Muscle of leg (tissue), 11 donors: ENCODE measurements around the gene C1orf159. TPM values are rescaled to one million over a fixed set of nuclear protein-coding genes. Genes with fewer than 3 reads are reported as not detected.
A peak's percentile ranks its signal among the peaks of the same experiment; 100 is the strongest.
"Not testable (repeated sequence)": the region's sequence is repeated elsewhere in the genome, so short reads cannot be mapped to it uniquely, and the experiment has no call there.

Experiments
- DNase-seq: peaks from one replicate; pipeline ENCODE4 v3.0.0; 2013
- H3K27ac ChIP-seq: one replicate; pipeline ENCODE4 v1.5.1; 2013; ENCODE audit warnings: mild to moderate bottlenecking, low read length, control low read depth
- H3K27me3 ChIP-seq: one replicate; pipeline ENCODE4 v1.6.1; 2013; ENCODE audit warnings: low read length; ENCODE audit not compliant: control insufficient read depth, insufficient read depth
- H3K36me3 ChIP-seq: one replicate; pipeline ENCODE4 v1.6.1; 2013; ENCODE audit warnings: low read length; ENCODE audit not compliant: control insufficient read depth, insufficient read depth
- H3K4me1 ChIP-seq: one replicate; pipeline ENCODE4 v1.6.1; 2013; ENCODE audit warnings: low read length; ENCODE audit not compliant: control insufficient read depth, insufficient read depth
- H3K4me3 ChIP-seq: one replicate; pipeline ENCODE4 v1.5.1; 2013; ENCODE audit warnings: low read length, control low read depth
- H3K9me3 ChIP-seq: replicated peaks from 2 replicates; pipeline ENCODE4 v1.6.1; 2013; ENCODE audit warnings: low read depth, low read length; ENCODE audit not compliant: control insufficient read depth
- WGBS: methylation state at CpG from one replicate; pipeline ENCODE4 v1.1.5; 2013; ENCODE audit warnings: missing lambda C conversion rate; ENCODE audit not compliant: insufficient coverage; 5-methylcytosine and 5-hydroxymethylcytosine counted together
- polyA plus RNA-seq, 8 donors: library from polyadenylated mRNA; unstranded; fragments of 120-200 nt; gene quantifications; one replicate each; pipeline versions ENCODE4 v1.2.1 to v1.2.3, GENCODE V29; 2013; ENCODE audit warnings: inconsistent platforms in 1 of 8, low replicate concordance in 1 of 8; ENCODE audit not compliant: insufficient read length in 8 of 8, insufficient read depth in 1 of 8
- total RNA-seq: library from RNA; stranded (reverse); fragments of 120-200 nt; gene quantifications from one replicate; pipeline ENCODE4 v1.2.4, GENCODE V29; 2013

C1orf159 gene
- total and polyA plus RNA-seq, 9 donors: 4.5 to 8.4 (median 6.1) TPM

DNA sequence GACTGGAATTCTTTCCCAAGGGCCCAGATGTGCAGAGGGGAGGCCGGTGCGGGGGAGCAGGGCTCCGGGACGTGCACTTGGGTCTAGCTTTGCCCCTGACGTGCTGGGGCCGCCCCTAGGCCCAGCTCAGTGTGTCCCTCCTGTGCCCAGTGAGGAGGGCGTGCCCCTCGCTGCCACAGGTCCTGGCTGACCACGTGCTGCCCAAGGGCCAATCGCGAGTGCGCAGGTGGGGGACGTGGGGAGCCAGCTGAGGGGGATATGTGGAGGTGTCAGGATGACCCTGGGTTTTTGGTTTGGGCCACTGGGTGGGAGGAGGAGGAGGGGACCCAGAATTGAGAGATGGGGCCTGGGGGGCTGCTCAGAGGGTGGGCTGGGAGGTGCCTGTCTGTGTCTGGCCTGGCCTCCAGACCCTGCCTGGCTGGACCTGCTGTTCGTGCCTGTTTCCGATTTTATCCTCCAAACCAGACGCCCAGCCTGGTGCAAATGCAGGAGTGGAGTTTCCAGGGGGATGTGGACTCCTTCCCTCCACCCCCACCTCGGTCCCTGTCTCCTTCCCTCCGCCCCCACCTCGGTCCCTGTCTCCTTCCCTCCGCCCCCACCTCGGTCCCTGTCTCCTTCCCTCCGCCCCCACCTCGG is 35.6 kb downstream of the C1orf159 start:
- Histone ChIP-seq H3K27ac (peak overlapping the region; percentile 71), H3K27me3 (peaks cover 15% of the 10 kb centered on the region), H3K4me1 (peaks cover 14% of the 10 kb centered on the region), H3K9me3 (no peaks in the 10 kb centered on the region), H3K4me3 (peak overlapping the region; percentile 28), H3K36me3 (peaks cover 4% of the 10 kb centered on the region)
- DNase-seq: peak; percentile 91
- 0% methylated on average over 13 of the region's 23 CpGs for WGBS

GRCh38 chr1:1079408-1080121 is 36.3 kb downstream of the C1orf159 start:
- peak overlapping the region; percentile 71 for H3K27ac ChIP-seq
- DNase-seq: peak; percentile 70
- H3K9me3 ChIP-seq: no peaks in the 10 kb centered on the region
- H3K36me3 ChIP-seq: peaks cover 4% of the 10 kb centered on the region
- H3K4me3 ChIP-seq: peak overlapping the region; percentile 28
- peaks cover 21% of the 10 kb centered on the region for H3K27me3 ChIP-seq
- peaks cover 18% of the 10 kb centered on the region for H3K4me1 ChIP-seq
- WGBS: 0% methylated on average over 28 of the region's 38 CpGs

GRCh38 chr1:1077396-1077795 is 38.5 kb downstream of the C1orf159 start:
- not testable (repeated sequence) for H3K27ac ChIP-seq, H3K36me3 ChIP-seq, DNase-seq, H3K4me3 ChIP-seq, H3K9me3 ChIP-seq
- no CpG with 5 or more reads among the region's 21 CpGs for WGBS
- Histone ChIP-seq H3K27me3 (peaks cover 21% of the 10 kb centered on the region), H3K4me1 (peaks cover 26% of the 10 kb centered on the region)

GRCh38 chr1:1075148-1075935 is 40.5 kb downstream of the C1orf159 start:
- DNase-seq: no peak
- Histone ChIP-seq H3K27me3 (peaks cover 27% of the 10 kb centered on the region), H3K27ac (no peak overlapping the region), H3K36me3 (no peaks in the 10 kb centered on the region), H3K9me3 (no peaks in the 10 kb centered on the region), H3K4me3 (no peak overlapping the region), H3K4me1 (peaks cover 23% of the 10 kb centered on the region)
- 35% methylated on average over 14 of the region's 21 CpGs for WGBS

- no peak for DNase-seq
- H3K4me3 ChIP-seq: no peak overlapping the region
- no peaks in the 10 kb centered on the region for H3K36me3 ChIP-seq
- 59% methylated on average over 11 of the region's 14 CpGs for WGBS
- H3K27ac ChIP-seq: no peak overlapping the region
- H3K27me3 ChIP-seq: peaks cover 28% of the 10 kb centered on the region
- peaks cover 17% of the 10 kb centered on the region for H3K4me1 ChIP-seq
- H3K9me3 ChIP-seq: no peaks in the 10 kb centered on the region
Observed at GRCh38 chr1:1074631-1075147, 41.2 kb downstream of the C1orf159 start.

- H3K27me3 ChIP-seq: peaks cover 30% of the 10 kb centered on the region
- no peaks in the 10 kb centered on the region for H3K9me3 ChIP-seq
- WGBS: 68% methylated on average over 27 of the region's 35 CpGs
- peaks cover 16% of the 10 kb centered on the region for H3K4me1 ChIP-seq
- no peak within 1 kb of the TSS for H3K27ac ChIP-seq
- H3K4me3 ChIP-seq: no peak within 1 kb of the TSS
- H3K36me3 ChIP-seq: no peaks in the 10 kb centered on the region
- DNase-seq: peak; percentile 50
Observed at GRCh38 chr1:1073743-1074587, 41.9 kb downstream of the C1orf159 start, which contains the start of gene RNF223. Gene RNF223, minus strand, starts transcription at chr1:1074306. Its CDS starts 1,740 bp downstream, at chr1:1072566.

- no peak overlapping the region for H3K27ac ChIP-seq
- 72% methylated on average over 27 of the region's 28 CpGs for WGBS
- no peaks in the 10 kb centered on the region for H3K36me3 ChIP-seq
- no peak for DNase-seq
- H3K4me1 ChIP-seq: peaks cover 23% of the 10 kb centered on the region
- H3K9me3 ChIP-seq: no peaks in the 10 kb centered on the region
- H3K27me3 ChIP-seq: peaks cover 34% of the 10 kb centered on the region
- H3K4me3 ChIP-seq: no peak overlapping the region
Observed at GRCh38 chr1:1072849-1073742, 42.8 kb downstream of the C1orf159 start.

DNA sequence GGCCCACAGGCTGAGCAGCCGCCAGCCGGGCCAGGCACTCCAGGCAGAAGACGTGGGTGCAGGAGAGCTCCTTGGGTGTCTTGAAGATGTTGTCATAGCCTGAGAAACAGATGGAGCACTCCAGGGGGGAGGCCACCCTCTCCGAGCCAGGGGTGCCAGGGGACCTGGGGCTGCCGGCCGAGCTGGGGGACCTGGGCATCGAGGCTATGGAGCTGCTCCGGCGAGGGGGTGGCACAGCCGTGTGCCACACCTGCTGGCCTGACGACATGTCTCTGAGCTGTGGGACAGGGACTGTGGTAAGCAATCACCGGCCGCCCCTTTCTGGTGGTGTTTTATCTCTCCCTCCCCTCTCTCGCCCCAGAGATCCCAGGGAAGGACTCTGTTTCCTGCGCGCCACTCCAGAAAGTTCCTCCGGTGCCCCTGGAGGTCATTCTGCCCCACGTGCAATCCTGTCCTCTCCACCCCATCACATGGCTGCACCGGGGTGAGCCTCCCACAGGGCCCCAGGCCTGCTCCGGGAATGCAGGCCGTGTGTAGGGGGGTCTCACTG is 43.5 kb downstream of the C1orf159 start:
- WGBS: 66% methylated on average over 16 of the region's 21 CpGs

More for the DNA sequence above, 43.5 kb downstream of the C1orf159 start:
- no peak overlapping the region for H3K4me3 ChIP-seq
- no peaks in the 10 kb centered on the region for H3K9me3 ChIP-seq
- no peak overlapping the region for H3K27ac ChIP-seq
- H3K4me1 ChIP-seq: peaks cover 23% of the 10 kb centered on the region
- DNase-seq: no peak
- H3K36me3 ChIP-seq: no peaks in the 10 kb centered on the region
- H3K27me3 ChIP-seq: peaks cover 42% of the 10 kb centered on the region
